Measurements from ENCODE around the gene PCNP. TPM values are rescaled to one million over a fixed set of nuclear protein-coding genes. Genes with fewer than 3 reads are reported as not detected.

Gene PCNP
- total RNA-seq, 2 experiments from 2014 or later = 176 to 197 TPM

- Mint-ChIP-seq H3K27ac (no peak overlapping the region), H3K36me3 (ENCODE audit: low read depth) (peaks cover 3% of the 10 kb centered on the region), H3K27me3 (no peaks in the 10 kb centered on the region), H3K9me3 (no peaks in the 10 kb centered on the region), H3K4me3 (no peak overlapping the region), H3K4me1 (ENCODE audit: low read depth) (peaks cover 31% of the 10 kb centered on the region)
- ChIA-PET POLR2A (no interaction called here), CTCF (interaction anchor here (2.4 kb wide), 1 partner anchor 69 kb away, joined by 6 read pairs; the partner anchor contains the start of gene PCNP)
- TF ChIP-seq CTCF (IDR thresholded peaks at IDR 0.05) = no peak
- intact Hi-C loops (cut with micrococcal nuclease) = loop anchor here (5.0 kb wide), 1 partner anchor 70 kb away; the partner anchor contains the start of gene PCNP
- no peak for DNase-seq
- ATAC-seq = no peak
Measured at GRCh38 chr3:101642441-101642840, 68.5 kb downstream of the PCNP start.

GRCh38 chr3:101643009-101643844 lies 69.2 kb downstream of the PCNP start:
- no peaks in the 10 kb centered on the region for H3K9me3 Mint-ChIP-seq
- ChIA-PET POLR2A (interaction anchor here (0.7 to 1.2 kb wide), 2 partner anchors 30 to 33 kb away, joined by 3 to 7 read pairs; no protein-coding TSS in a partner anchor), CTCF (interaction anchor here (2.4 kb wide), 1 partner anchor 69 kb away, joined by 6 read pairs; the partner anchor contains the start of gene PCNP)
- TF ChIP-seq CTCF (IDR thresholded peaks at IDR 0.05) = no peak
- peaks cover 31% of the 10 kb centered on the region for H3K4me1 Mint-ChIP-seq (ENCODE audit: low read depth)
- peak overlapping the region; percentile 87 for H3K27ac Mint-ChIP-seq
- H3K27me3 Mint-ChIP-seq = no peaks in the 10 kb centered on the region
- H3K4me3 Mint-ChIP-seq = no peak overlapping the region
- ATAC-seq = no peak
- DNase-seq = no peak
- intact Hi-C loops (cut with micrococcal nuclease) = loop anchor here (5.0 kb wide), 1 partner anchor 71 kb away; the partner anchor contains the start of gene PCNP
- peaks cover 6% of the 10 kb centered on the region for H3K36me3 Mint-ChIP-seq (ENCODE audit: low read depth)

Other genes starting within 250 kb of the PCNP start
- 10 to 100 TPM in 1 of 2 experiments, 1 to 10 TPM in 1; 9.6 to 11.4 TPM for gene SENP7, start 61.0 kb upstream of the PCNP start, total RNA-seq
- 10 to 100 TPM; 45.8 to 49.4 TPM for gene TRMT10C, start 12.3 kb upstream of the PCNP start, total RNA-seq
- 10 to 100 TPM; 28.5 to 29.6 TPM for gene ZBTB11, start 103.0 kb downstream of the PCNP start, total RNA-seq
- gene RPL24, start 112.5 kb downstream of the PCNP start, total RNA-seq = 1,000 to 10,000 TPM; 1,828 to 1,839 TPM
- gene CEP97, start 150.4 kb downstream of the PCNP start, total RNA-seq = 10 to 100 TPM; 15.9 to 18.7 TPM
- 10 to 100 TPM; 20.9 to 21.6 TPM for gene NXPE3, start 205.0 kb downstream of the PCNP start, total RNA-seq

Measured in activated CD8-positive, alpha-beta T cell treated with anti-CD3 and anti-CD28 coated beads for 36 hours (primary cell).